ENCODE results near the gene KCNMA1. TPM values are rescaled to one million over a fixed set of nuclear protein-coding genes. Genes with fewer than 3 reads are reported as not detected.

The KCNMA1 gene
- total RNA-seq, 1 experiment from 2014 or later, result 139 TPM

DNA sequence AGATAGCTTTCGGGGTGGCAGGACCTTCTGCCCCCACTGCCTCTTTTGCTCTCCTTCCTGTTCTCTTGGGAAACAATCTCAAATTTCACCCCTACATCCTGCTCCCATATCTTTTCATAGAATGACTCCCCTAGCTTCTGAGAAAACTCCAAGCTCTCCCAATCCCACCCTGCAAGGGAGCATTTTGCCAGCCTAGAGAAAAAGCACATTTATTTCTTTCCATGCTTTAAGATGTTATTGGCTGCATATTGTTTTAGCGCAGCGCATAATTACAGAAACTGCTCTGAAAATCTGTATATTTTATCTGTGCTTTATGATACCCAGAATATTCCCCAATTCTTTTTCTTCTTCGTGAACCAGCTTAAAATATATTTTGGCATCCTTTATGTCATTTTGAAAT is 601.3 kb downstream of the KCNMA1 start:
- DNase-seq (ENCODE audit: low read depth), result no peak

DNA sequence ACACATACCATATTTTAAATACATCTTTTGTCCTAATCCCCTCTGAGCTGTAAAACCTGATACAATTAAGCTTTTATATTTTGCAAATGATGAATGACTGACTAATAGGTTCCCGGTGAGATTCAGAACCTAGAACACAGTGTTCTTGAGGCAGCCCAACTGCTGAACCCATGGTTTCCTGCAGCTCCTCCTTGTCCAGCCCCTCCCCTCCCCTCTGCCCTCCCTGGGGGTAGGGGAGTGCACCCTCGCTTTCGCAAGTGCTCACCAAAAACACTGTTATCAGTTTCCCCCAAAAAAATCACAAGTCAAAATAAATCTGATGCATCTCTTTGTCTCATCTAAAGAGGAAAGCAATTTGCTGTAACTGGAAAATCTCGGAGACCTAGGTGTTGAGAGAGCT is 602.8 kb downstream of the KCNMA1 start:
- no peak for DNase-seq (ENCODE audit: low read depth)

DNA sequence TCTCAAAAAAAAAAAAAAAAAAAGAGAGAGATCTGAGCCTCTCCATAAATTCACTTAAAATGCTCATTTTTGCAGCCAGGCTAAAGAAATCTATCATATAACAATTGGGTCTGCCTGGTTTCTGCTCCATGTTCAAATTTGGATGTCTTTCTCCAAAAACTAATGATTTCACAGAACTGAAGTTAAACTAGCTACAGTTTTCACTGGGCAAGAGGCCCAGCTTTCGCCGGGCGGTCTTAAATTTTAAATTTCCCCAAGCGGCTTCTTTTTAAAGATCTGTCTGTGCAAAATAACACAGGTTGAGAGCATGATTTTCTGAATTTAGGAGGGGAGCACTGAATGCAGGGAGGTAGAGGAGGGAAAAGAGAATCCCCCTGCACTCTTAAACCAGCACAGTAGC is 603.4 kb downstream of the KCNMA1 start:
- DNase-seq (ENCODE audit: low read depth), result no peak

DNA sequence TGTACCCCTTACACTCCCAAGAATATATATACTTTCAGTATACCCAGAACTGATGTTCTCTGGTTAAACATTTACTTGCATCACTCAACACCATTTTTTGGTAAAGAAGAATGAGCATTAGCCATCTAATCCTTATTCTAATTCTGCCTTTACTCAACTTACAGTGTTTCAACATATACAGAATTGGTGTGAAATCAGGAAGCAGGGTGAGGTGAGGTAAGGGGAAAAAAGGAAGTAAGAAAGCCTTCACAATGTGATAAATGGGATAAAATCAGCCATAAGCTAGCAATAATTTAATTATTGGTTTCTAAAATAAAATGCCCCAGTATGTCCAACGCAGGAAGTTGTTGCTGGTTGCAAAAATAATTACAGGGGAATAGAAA is 605.4 kb downstream of the KCNMA1 start:
- no peak for DNase-seq (ENCODE audit: low read depth)

DNA sequence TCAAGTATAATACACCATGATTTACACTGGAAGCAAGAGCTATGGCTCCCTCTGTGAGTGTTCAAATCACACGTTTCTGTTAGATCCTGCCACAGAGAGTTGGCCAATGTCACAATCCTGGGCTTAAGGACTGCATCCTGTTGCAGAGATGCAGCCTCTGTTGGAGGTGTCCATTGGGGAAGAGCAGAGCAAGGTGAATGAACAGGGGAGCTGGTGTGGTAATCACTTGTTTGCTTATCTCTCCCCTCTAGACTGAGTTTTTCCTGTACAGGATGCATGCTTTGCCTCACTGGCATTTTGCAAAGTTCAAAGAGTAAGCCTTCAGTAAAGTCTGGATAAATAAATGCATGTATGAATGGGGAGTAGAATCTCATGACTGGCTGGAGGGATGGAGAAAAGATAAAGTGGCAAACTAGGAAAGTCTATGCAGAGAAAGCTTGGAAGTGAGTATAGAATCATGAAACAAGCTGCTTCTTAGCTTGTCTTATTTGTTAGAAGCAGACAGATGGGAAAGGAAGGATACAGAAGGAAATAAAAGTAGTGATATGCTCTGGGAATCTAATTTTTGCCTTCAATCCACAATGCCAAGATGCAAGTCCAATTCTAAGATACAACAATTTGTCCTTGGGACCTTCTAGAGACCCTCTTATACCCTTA is 605.9 kb downstream of the KCNMA1 start:
- DNase-seq (ENCODE audit: low read depth), result no peak

DNA sequence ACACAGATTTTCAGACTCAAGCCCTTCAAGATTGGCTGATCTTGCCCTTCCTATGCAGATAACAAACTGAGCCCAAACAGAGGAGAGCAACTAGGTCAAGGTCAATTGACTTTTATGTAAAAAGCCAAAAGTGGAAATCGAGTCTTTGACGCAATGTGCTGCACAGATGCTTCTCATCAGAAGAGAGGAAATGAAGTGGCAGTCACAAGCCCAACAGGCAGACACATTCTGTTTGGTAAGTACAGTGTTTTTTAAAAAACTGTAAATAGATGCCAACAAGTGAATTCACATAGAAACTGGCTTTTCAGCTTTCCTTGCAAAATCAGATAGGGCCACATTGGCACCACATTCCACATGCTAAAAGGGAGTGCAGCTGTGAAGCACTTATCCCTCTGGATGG is 606.6 kb downstream of the KCNMA1 start:
- DNase-seq (ENCODE audit: low read depth), result no peak

DNA sequence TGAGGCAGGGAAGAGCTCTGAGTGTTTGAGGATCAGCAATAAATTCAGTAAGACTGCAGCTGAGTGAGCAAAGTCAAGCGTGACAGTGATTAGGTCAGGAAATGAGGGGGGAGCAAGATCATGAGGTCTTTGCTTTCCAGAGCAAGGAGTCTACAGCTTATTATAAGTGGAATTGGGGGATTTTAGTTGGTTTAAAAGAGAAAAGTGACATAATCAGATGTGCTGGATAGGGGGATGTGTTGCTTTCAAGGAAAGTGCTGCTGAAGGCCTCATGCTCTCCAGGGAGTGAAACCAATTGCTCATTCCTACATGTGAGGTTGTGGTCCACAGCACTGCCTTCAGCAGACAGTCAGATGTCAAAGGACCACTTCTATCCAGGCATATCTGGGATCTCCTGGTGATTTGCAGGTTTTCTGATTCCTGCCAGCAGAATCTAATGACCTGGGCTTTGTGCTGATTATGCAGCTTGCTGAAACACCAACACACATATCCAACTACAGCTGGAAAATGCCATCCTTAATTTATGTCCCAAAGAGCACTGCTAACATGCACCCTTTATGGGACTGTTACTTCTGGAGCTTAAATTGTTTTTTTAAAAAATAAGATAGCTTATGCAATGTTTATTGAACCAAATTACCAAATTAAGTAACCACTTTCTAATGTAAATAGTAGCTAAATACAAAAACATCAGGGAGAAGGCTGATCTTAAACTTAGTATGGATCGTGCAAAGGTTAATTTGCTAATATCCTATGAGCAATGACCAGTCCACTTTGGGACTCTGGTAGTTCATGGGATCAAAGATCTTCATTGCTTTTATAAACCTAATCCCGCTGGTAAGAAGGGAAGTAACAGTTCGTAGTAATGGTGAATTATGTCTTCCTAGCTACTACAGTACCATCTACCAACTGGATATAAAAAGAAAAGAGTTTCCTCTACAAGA is 607.6 kb downstream of the KCNMA1 start:
- DNase-seq (ENCODE audit: low read depth), result no peak

DNA sequence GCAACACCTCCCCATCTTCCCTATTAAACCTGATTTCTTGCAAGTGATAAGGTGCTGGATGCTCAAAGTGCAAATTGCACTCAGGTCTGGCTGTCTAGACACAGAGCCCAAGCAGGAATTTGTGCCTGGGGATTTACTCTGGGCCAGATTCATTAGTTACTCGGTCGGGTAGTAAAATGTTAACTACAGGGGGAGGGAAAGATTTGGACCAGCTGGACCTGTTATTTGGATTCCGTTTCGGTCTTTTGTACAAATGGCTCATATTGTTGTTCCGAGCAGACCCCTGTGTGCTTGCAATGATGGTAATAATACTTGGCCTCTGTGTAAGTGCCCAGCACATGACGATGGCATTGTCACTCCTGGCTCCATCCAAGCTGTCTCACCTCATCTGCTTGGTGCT is 609.6 kb downstream of the KCNMA1 start:
- DNase-seq (ENCODE audit: low read depth), result no peak

DNA sequence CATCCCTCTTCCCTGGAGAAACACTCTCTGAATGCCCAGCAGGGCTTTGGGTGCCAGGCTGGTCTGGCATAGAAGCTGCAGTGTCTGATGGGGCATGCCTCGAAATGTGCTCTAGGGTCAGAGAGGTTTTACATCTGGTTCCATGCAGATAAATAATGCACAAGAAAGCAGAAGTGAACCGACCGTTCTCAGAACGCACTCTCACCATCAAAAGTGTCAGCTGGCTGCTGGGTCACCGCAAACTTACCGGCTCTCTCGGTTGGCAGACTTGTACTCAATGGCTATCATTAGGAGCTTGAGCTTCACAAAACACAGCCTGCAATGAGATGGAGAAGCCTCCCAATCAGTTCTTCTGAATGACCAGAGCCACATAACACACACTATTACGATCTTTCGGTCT is 610.0 kb downstream of the KCNMA1 start:
- DNase-seq (ENCODE audit: low read depth), result no peak

DNA sequence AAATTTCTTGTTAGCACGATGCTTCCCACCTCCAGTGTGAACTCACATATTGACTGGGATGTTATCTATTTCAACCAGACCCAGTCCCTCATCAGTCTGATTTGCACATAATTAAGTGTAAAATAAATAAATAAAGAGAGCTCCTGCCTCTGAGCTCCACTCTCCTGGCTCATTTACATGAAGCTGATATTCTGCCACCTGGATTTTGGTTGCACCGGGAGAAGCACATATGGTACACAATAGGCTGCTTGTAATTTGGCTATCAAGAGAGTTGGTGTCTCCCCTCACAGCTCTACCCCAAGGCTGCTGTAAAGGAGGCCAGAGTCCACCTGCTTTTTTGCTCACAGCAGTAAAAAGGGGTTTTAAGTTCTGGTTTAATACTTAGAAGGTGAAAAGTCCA is 610.5 kb downstream of the KCNMA1 start:
- no peak for DNase-seq (ENCODE audit: low read depth)

DNA sequence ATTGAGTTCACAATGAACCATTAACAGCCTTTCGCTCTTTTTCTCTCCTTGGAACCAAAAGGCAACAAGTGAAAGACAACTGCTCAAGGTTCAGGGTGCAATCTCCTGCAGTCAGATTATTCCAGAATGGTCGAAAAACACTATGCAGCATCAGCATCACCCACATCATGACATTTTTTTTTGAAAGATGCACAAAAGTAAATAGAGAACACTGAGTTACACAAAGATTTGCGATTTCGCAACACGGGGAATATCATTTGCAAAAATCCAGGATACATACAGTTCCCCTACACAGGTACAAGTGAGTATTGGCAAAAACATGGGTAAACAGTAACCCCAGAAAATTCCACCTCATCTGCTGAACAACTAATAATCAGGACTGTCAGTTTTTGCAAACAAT is 611.5 kb downstream of the KCNMA1 start:
- DNase-seq (ENCODE audit: low read depth), result no peak

DNA sequence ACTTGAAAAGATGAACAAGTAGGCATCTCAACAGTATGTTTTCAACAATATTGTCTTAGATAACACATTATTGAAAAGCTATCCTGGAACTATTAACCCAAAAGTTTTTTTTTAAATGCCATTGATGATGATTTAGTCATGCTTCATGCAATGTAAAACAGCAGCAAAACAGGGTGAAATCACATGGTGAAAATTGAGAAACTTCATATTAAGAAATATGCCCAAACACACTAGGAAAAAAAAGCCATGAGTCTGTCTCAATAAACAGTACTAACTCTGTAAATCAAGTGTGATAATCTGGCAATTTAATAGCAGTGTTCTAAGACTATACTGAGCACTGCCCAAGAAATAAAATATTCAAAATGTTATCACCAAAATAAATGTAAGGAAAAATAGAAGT is 613.1 kb downstream of the KCNMA1 start:
- DNase-seq (ENCODE audit: low read depth), result no peak

DNA sequence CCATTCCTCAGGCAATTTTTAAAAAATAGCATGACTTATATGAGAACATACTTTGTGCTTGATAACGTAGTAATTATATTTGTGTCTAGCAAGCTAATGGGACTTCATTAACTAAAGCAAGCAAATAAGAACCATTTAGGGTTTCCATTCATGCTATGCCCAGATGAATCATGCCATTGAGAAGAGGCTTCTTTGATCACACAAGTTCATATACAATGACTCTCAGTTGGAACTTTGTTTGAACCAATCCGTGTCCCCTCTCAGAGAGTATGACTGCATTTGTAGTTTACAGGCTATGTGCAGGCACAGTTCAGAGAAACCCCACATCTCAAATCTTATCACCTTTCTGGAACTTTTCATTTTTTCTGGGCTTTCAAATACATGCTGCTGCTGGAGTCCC is 614.2 kb downstream of the KCNMA1 start:
- DNase-seq (ENCODE audit: low read depth), result no peak

DNA sequence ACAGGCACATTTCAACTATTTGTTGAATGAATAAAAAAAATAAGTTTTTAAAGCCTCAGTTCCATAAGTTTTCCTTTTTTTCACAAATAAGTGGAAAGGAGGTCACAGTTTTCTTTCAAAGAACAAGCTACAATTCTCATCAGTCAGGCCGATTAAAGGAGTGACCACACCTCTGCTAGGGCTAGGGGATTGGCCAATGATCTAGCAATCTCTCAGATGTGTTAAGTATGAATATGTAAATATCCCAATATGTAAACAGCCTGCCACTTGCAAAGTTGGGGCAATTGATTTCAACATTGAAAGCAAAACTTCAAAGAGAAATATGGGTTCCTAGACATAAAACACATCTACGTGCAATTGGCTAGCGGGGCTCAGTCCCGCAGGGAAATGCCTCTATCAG is 614.9 kb downstream of the KCNMA1 start:
- DNase-seq (ENCODE audit: low read depth), result no peak

DNA sequence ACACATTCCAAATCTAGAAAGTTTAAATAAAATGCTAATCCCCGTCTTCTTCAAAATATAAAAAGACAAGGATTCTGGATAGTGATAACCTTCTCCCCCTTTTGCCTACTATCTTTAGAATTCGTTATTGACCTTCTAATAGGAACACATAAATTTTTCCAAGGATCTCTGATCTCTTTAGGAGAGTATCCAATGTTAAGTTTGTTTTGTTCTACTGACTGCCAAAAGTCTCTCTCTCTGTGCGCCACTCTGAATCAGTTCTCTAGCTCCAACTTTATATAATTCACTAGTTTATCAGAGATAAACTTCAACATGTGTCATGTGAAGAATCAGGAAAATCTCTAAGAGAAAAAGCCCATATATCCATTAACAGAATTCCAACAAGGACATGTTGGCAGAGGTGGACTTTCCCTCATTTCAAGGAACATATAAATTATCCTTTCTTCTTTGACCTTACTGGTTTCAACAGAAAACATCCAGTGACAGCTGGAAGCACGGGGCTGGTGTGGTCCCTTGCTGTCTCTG is 615.6 kb downstream of the KCNMA1 start:
- no peak for DNase-seq (ENCODE audit: low read depth)

DNA sequence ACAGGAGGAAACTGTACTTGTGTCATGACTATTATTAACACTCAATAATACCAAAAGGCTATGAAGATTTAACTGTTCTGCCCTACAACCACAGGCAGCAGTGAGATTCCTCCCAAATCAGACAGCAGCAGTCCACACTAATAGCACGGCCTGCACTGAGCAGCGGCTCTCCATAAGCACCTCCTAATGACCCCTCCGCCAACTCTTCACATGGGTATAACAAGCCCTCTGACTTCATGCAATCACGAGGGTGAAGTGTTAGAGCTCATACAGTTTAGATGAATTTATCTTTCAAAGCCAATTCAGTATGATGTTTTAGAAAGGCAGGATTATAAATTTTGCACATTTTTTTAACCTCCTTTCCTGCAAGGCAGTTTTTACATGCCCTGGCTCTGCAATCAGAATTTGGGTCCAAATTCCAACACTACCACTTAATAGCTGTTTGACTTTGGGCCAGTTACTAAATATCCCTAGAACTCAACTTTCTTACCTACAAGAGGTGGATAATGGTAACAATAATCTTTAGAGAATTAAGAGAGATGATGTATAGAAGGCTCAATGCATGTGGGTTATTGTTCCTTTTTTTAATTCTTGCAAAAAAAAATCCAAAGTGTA is 617.1 kb downstream of the KCNMA1 start:
- no peak for DNase-seq (ENCODE audit: low read depth)

DNA sequence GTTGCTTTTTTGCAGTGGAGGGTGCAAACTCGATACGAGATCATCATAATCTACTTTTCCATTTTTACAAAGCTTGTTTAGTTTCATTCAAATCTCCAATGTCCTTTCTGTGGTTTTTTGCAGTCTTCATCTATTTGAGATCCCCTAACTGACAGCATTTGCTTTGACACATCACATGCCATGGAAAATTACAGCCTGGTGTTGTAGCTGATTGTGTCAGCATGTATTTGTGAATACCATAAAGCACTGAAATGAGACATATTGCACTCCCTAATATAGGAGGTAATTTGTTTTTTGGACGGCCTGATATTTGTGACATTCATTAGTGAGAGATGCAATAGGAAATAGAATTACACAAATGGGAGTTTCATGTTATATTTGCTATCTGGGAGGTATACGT is 620.8 kb downstream of the KCNMA1 start:
- no peak for DNase-seq (ENCODE audit: low read depth)

DNA sequence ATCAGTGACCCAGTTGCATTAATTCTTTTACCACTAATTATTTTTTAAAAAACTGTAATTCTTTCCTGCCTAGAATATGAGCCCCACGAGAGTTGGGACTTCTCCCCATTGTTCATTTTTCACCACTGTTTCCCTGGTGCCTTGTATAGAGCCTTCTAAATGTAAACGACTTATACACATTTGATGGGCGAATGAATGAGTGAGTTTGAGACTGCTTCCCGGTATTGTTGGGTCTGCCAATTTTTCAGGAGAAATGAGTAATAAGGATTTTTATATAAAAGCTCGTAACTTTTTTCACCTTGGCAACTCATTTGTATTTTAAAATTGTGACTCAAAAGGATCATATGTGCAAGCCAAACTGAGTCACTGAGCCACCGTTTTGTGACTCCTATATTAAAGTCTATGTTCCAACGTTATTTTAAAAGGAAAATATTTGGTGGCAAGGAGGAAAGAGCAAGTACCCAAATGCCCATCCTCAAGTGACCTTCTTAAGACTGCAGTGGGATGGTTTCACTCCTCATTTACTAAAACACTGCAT is 621.3 kb downstream of the KCNMA1 start:
- DNase-seq (ENCODE audit: low read depth), result no peak

DNA sequence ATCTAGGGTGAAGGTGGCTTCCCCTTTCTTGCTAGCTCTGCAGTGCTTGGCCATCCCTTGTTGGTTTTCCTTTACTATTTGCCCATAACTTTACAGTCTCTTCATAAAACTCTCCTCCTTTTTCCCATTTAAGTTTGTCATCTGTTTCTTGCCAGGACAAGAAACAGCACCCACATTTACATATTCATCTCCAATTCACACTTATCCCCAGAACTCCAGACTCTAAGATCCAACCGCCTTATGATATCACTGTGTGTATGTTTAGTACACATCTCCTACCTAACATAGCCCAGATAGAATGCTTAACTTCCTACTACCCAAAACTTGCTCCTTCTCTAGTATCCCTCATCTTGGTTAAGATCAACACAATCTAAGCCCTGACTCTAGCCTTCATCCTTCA is 622.2 kb downstream of the KCNMA1 start:
- no peak for DNase-seq (ENCODE audit: low read depth)

DNA sequence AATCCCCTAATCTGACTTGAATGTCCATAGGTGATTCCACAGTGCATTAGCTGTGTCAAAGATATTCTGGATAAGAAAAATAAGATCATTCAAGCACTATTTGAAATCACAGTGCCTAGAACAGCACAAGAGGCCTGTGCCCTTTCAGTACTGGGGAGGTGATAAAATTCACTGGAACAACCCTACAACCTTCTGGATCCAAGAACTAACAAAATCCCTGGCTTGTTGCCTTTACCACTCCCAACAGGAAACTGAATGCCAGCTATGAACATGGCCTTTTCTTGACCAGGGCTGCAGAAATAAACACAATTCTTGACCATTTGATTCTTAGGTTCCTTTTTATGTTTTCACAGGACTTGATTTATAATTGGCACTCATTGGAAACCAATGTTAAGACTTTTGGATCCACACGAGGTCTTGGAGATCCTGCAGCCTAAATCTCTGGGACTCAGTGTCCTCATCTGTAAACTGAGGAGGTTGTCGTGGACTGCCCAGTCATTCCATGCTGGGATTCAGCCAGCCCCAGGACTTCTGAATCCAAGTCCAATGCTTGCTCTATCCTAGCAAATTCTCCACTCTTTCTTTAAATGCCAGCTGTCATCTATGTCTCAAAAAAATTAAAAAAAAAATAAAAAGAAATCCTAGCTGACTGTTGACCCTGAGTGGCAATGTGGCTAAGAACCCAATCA is 624.7 kb downstream of the KCNMA1 start:
- no peak for DNase-seq (ENCODE audit: low read depth)

Data from HT1080 (cell line).